ENCODE measurements around the gene C16orf74.

C16orf74 gene

GRCh38 chr16:85657996-85658395 is 92.9 kb downstream of the C16orf74 start:
- Histone ChIP-seq H3K79me2 (ENCODE audit: low read length) (no peaks in the 10 kb centered on the region), H3K4me2 (ENCODE audit: low read depth, low read length) (no peak overlapping the region), H3K27me3 (replicated peaks; ENCODE audit: insufficient read depth, low read length) (no peaks in the 10 kb centered on the region), H2AFZ (ENCODE audit: low read length) (no peak overlapping the region), H3K9me3 (replicated peaks; ENCODE audit: insufficient read depth, low read length) (no peaks in the 10 kb centered on the region), H4K20me1 (ENCODE audit: insufficient read depth, low read length) (no peaks in the 10 kb centered on the region), H3K9me2 (replicated peaks; ENCODE audit: insufficient read depth, low read length) (no peaks in the 10 kb centered on the region), H3K9ac (ENCODE audit: low read length) (no peak overlapping the region), H3K4me1 (ENCODE audit: low read length) (no peaks in the 10 kb centered on the region), H3K36me3 (replicated peaks; ENCODE audit: insufficient read depth, low read length) (no peaks in the 10 kb centered on the region), H3K4me3 (ENCODE audit: low read length) (no peak overlapping the region), H3K27ac (ENCODE audit: low read length) (no peak overlapping the region), H3F3A (ENCODE audit: insufficient read depth, low read length) (no peaks in the 10 kb centered on the region)
- no peak for DNase-seq
- TF ChIP-seq CTCF (IDR thresholded peaks at IDR 0.05; ENCODE audit: low read length) (no peak), EZH2 (optimal IDR thresholded peaks at IDR 0.05; ENCODE audit: low read depth, low read length) (no peak), EZH2phosphoT487 (IDR thresholded peaks at IDR 0.05; ENCODE audit: low read length) (no peak)
